Body of pancreas (tissue), 4 donors: ENCODE results near the gene GSE1.

Experiments used
- POLR2A ChIP-seq, 3 donors: fragments of 450-650 bp; IDR thresholded peaks; one replicate each; pipeline ENCODE4 v1.6.1; 2016; ENCODE audit warnings: antibody characterized with exemption in 3 of 3, mild to moderate bottlenecking in 2 of 3
- TF ChIP-seq, protein P1 (sequence below), 7 experiments: fragments of 450-650 bp in 4 of 7; fragments of 200-600 bp in 3 of 7; sonication (generic) in 3 of 7; IDR thresholded peaks; one replicate each; pipeline ENCODE4 v1.5.1; 2016 to 2019; ENCODE audit warnings: antibody characterized with exemption in 7 of 7

DNA sequence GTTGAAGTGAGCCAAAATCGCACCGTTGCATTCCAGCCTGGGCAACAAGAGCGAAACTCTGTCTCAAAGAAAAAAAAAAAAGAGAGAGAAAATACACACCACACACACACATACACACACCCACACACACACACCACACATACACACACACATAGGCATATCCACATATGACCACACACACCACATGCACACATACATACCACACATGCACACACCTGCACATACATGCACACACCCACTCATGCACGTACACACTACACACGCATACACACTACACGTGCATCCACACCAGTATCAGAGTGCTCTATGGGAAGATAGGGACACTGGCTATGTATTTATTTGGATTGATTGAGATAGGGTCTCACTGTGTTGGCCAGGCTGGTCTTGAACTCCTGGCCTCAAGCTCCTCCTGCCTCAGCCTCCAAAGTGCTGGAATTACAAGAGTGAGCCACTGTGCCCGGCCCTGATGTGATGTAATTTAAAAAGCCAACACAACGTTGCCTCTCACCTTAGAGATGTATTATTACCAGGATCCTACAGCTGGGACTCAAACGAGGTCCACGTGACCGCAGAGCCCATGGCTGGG is 93.4 kb downstream of the GSE1 start:
- TF ChIP-seq, protein P1, sequence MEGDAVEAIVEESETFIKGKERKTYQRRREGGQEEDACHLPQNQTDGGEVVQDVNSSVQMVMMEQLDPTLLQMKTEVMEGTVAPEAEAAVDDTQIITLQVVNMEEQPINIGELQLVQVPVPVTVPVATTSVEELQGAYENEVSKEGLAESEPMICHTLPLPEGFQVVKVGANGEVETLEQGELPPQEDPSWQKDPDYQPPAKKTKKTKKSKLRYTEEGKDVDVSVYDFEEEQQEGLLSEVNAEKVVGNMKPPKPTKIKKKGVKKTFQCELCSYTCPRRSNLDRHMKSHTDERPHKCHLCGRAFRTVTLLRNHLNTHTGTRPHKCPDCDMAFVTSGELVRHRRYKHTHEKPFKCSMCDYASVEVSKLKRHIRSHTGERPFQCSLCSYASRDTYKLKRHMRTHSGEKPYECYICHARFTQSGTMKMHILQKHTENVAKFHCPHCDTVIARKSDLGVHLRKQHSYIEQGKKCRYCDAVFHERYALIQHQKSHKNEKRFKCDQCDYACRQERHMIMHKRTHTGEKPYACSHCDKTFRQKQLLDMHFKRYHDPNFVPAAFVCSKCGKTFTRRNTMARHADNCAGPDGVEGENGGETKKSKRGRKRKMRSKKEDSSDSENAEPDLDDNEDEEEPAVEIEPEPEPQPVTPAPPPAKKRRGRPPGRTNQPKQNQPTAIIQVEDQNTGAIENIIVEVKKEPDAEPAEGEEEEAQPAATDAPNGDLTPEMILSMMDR (IDR thresholded peaks at IDR 0.05), result no peak
- TF ChIP-seq POLR2A (IDR thresholded peaks at IDR 0.05), result no peak
